OCI-LY1 (cell line): Measurements from ENCODE around the gene ZNF556.

Experiments
- H2AFZ ChIP-seq: fragments of 200-600 bp; sonication (generic), shearing (Covaris generic); 2 replicates; pipeline ENCODE4 v1.6.0; 2014; ENCODE audit warnings: antibody characterized with exemption, mild to moderate bottlenecking, low read length
- H3F3A ChIP-seq: fragments of 200-600 bp; sonication (generic), shearing (Covaris generic); 2 replicates; pipeline ENCODE4 v1.6.0; 2014; ENCODE audit warnings: mild to moderate bottlenecking, antibody characterized with exemption, low read length, moderate library complexity; ENCODE audit not compliant: insufficient read depth
- H3K27ac ChIP-seq: fragments of 200-600 bp; sonication (generic); 2 replicates; pipeline ENCODE4 v1.5.1; 2014; ENCODE audit warnings: low read length, mixed run types, mild to moderate bottlenecking, low read depth; ENCODE audit not compliant: poor library complexity, severe bottlenecking
- H3K27me3 ChIP-seq: fragments of 200-600 bp; sonication (generic); 2 replicates; pipeline ENCODE4 v1.6.0; 2014; ENCODE audit warnings: antibody characterized with exemption, mild to moderate bottlenecking, low read length, moderate library complexity; ENCODE audit not compliant: insufficient read depth
- H3K36me3 ChIP-seq: fragments of 200-600 bp; sonication (generic); 2 replicates; pipeline ENCODE4 v1.6.1; 2014; ENCODE audit warnings: mild to moderate bottlenecking, antibody characterized with exemption, low read length, moderate library complexity, mixed read lengths; ENCODE audit not compliant: insufficient read depth
- H3K4me1 ChIP-seq: fragments of 200-600 bp; sonication (generic); 2 replicates; pipeline ENCODE4 v1.5.1; 2014; ENCODE audit warnings: mild to moderate bottlenecking, low read length, moderate library complexity; ENCODE audit not compliant: insufficient read depth, severe bottlenecking
- H3K4me2 ChIP-seq: fragments of 200-600 bp; sonication (generic), shearing (Covaris generic); 2 replicates; pipeline ENCODE4 v1.6.1; 2014; ENCODE audit warnings: low read length
- H3K4me3 ChIP-seq: fragments of 200-600 bp; sonication (generic); 2 replicates; pipeline ENCODE4 v1.5.1; 2014; ENCODE audit warnings: low read length, low read depth, mild to moderate bottlenecking, mixed read lengths; ENCODE audit not compliant: poor library complexity, severe bottlenecking
- H3K79me2 ChIP-seq: fragments of 200-600 bp; shearing (Covaris generic); 2 replicates; pipeline ENCODE4 v1.6.1; 2016; ENCODE audit warnings: mixed run types, low read length, mixed read lengths; ENCODE audit not compliant: insufficient read depth
- H3K9ac ChIP-seq: fragments of 200-600 bp; sonication (generic), shearing (Covaris generic); 2 replicates; pipeline ENCODE4 v1.6.1; 2014; ENCODE audit warnings: mild to moderate bottlenecking, low read length, mixed read lengths
- H3K9me2 ChIP-seq: fragments of 200-600 bp; sonication (generic), shearing (Covaris generic); 2 replicates; pipeline ENCODE4 v1.6.1; 2014; ENCODE audit warnings: low read depth, mild to moderate bottlenecking, low read length, mixed read lengths
- H3K9me3 ChIP-seq: fragments of 200-600 bp; shearing (Covaris generic); 2 replicates; pipeline ENCODE4 v1.6.1; 2014; ENCODE audit warnings: low read length, mixed read lengths
- H4K20me1 ChIP-seq: fragments of 200-600 bp; sonication (generic), shearing (Covaris generic); 2 replicates; pipeline ENCODE4 v1.6.0; 2016; ENCODE audit warnings: mild to moderate bottlenecking, low read length; ENCODE audit not compliant: insufficient read depth
- CTCF ChIP-seq: fragments of 200-600 bp; sonication (generic), shearing (Covaris generic); IDR thresholded peaks from 2 replicates; pipeline ENCODE4 v1.5.1; 2017; ENCODE audit warnings: mild to moderate bottlenecking, antibody characterized with exemption, low read length, moderate library complexity, mixed read lengths
- EZH2 ChIP-seq: fragments of 200-600 bp; sonication (generic), shearing (Covaris generic); IDR thresholded peaks from 2 replicates; pipeline ENCODE4 v1.8.0; 2017; ENCODE audit warnings: borderline replicate concordance, mixed run types, mild to moderate bottlenecking, antibody characterized with exemption, low read length, moderate library complexity, mixed read lengths

Gene ZNF556

DNA sequence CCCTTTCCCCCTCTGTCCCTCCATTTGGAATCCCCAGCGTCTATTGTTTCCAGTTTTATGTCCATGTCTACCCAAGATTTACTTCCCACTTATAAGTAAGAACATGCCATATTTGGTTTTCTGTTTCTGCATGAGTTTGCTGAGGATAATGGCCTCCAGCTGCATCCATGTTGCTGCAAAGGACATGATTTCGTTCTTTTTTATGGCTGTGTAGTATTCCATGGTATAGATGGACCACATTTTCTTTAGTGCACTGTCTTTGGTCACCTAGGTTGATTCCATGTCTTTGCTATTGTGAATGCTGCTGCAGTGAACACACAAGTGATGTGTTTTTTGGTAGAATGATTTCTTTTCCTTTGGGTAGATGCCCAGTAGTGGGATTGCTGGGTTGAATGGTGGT is 22.0 kb upstream of the ZNF556 start:
- Histone ChIP-seq H3K79me2 (no peaks in the 10 kb centered on the region), H3K9me2 (no peaks in the 10 kb centered on the region), H3K9me3 (0 out of 2 replicates have a peak, but pooled peaks cover 8% of the 10 kb centered on the region)

DNA sequence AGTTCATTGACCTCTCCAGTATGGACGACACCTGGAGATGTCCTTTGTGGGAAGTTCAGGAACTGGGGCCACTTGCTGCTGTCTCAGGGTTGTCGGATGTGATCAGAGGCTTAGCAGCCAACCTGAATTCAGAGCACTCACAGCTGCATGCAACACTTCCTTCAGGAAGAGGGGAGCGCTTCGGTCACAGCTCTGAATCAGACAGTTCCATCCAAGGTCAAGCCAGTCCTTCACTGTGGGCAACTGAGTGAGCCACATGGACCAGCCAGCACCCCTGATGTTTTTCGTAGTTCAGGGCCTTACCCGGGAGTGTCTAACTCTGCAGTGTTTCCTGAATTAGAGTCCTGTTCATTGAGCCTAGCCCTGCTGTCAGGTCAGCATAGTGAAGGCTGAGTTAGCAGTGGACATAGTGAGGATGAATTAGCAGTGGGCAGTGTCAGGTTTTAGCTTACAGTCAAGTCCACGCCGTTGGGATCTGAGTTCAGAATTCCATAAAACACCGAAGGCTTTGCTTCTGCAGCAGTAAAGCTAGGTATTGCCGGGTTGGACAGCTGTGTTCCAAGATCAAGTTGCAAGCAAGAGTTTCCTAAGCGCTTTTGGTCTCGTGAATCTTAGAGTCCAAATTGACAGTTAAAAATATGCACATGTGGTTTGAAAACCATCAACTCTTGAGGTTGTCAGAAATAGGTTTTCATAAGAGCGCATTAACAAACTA is 20.8 kb upstream of the ZNF556 start:
- Histone ChIP-seq H3K27ac (no peak overlapping the region), H3K9me2 (no peaks in the 10 kb centered on the region), H3K36me3 (peaks cover 2% of the 10 kb centered on the region), H3K4me2 (no peak overlapping the region), H3K9ac (no peak overlapping the region), H2AFZ (no peak overlapping the region), H3F3A (no peaks in the 10 kb centered on the region), H3K9me3 (peaks cover 13% of the 10 kb centered on the region; the same call in 1 of the 2 replicates), H3K4me1 (peaks cover 6% of the 10 kb centered on the region), H3K4me3 (no peak overlapping the region), H3K79me2 (no peaks in the 10 kb centered on the region), H4K20me1 (no peaks in the 10 kb centered on the region), H3K27me3 (no peaks in the 10 kb centered on the region; the same call in 1 of the 2 replicates)
- no peak for TF ChIP-seq EZH2
- no peak for TF ChIP-seq CTCF

More for the DNA sequence above, 22.0 kb upstream of the ZNF556 start:
- TF ChIP-seq CTCF (no peak), EZH2 (no peak)
- H4K20me1 ChIP-seq: no peaks in the 10 kb centered on the region
- no peaks in the 10 kb centered on the region; the same call in 1 of the 2 replicates for H3K27me3 ChIP-seq
- no peak overlapping the region for H3K4me3 ChIP-seq
- no peaks in the 10 kb centered on the region; the same call in 1 of the 2 replicates for H3K36me3 ChIP-seq
- no peak overlapping the region for H2AFZ ChIP-seq
- H3K4me2 ChIP-seq: no peak overlapping the region
- no peaks in the 10 kb centered on the region for H3F3A ChIP-seq
- H3K27ac ChIP-seq: no peak overlapping the region
- peaks cover 6% of the 10 kb centered on the region for H3K4me1 ChIP-seq
- H3K9ac ChIP-seq: no peak overlapping the region

GRCh38 chr19:2847507-2847906 is 19.6 kb upstream of the ZNF556 start:
- H3K9me3 ChIP-seq: peaks cover 21% of the 10 kb centered on the region
- no peaks in the 10 kb centered on the region for H3K9me2 ChIP-seq
- TF ChIP-seq CTCF (no peak), EZH2 (no peak)
- no peak overlapping the region for H3K4me2 ChIP-seq
- H3K4me3 ChIP-seq: no peak overlapping the region
- no peaks in the 10 kb centered on the region for H3F3A ChIP-seq
- no peak overlapping the region for H3K9ac ChIP-seq
- H3K79me2 ChIP-seq: no peaks in the 10 kb centered on the region
- H3K4me1 ChIP-seq: no peaks in the 10 kb centered on the region
- no peaks in the 10 kb centered on the region for H4K20me1 ChIP-seq
- no peaks in the 10 kb centered on the region; the same call in 1 of the 2 replicates for H3K27me3 ChIP-seq
- no peak overlapping the region for H2AFZ ChIP-seq
- H3K36me3 ChIP-seq: peaks cover 14% of the 10 kb centered on the region
- H3K27ac ChIP-seq: no peak overlapping the region
